Measurements from ENCODE around the gene OVOL3. TPM values are rescaled to one million over a fixed set of nuclear protein-coding genes. Genes with fewer than 3 reads are reported as not detected.

Gene OVOL3
- total and polyA plus RNA-seq, 11 donors = not detected

GRCh38 chr19:36120092-36120983, 9.4 kb downstream of the OVOL3 start:
- H3K9me3 ChIP-seq = no peaks in the 10 kb centered on the region
- peaks cover 0 to 84% (median 66%) of the 10 kb centered on the region in 9 donors for H3K36me3 ChIP-seq
- TF ChIP-seq POLR2A (IDR thresholded peaks at IDR 0.05) (no peak), CTCF (IDR thresholded peaks at IDR 0.05) (no peak)
- no peak overlapping the region for H3K4me3 ChIP-seq
- no peaks in the 10 kb centered on the region for H3K27me3 ChIP-seq
- DNase-seq = no peak
- WGBS, 4 donors = 91 to 95% (median 92%) methylated on average over 26 of the region's 26 CpGs
- H3K27ac ChIP-seq = no peak overlapping the region
- no peak for ATAC-seq
- peaks cover 0 to 15% (median 12%) of the 10 kb centered on the region in 12 donors for H3K4me1 ChIP-seq
- intact Hi-C loops (cut with DNase I) = loop anchor here in 1 of 10 donors (10.0 kb wide), 1 partner anchor 374 kb away; no protein-coding TSS in a partner anchor

DNA sequence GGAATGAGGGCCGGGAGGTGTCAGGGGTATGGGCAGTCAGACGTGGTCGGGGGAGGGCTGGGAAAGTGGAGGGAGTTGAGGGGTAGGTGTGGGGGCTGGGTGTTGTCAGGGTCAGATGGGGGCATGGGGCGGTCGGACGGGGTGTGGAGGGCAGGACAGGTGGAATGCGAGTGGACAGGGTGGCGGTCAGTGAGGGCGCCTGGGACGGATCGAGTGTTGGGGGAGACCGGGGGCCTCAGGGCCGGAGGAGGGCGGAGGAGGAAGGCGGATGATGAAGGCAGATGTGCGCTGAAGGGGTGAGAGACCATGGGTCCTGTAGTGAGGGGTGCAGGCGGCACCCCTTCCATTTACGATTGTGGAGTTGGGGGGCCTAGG, 10.0 kb downstream of the OVOL3 start:
- intact Hi-C loops (cut with DNase I) = loop anchor here in 1 of 10 donors (10.0 kb wide), 1 partner anchor 374 kb away; no protein-coding TSS in a partner anchor
- Histone ChIP-seq H3K27me3 (no peaks in the 10 kb centered on the region), H3K9me3 (no peaks in the 10 kb centered on the region), H3K4me1 (peaks cover 0 to 11% (median 8%) of the 10 kb centered on the region in 12 donors), H3K36me3 (peaks cover 0 to 90% (median 72%) of the 10 kb centered on the region in 9 donors), H3K27ac (no peak overlapping the region), H3K4me3 (no peak overlapping the region)
- TF ChIP-seq CTCF (IDR thresholded peaks at IDR 0.05) (no peak), POLR2A (IDR thresholded peaks at IDR 0.05) (no peak)
- ATAC-seq (no peak), DNase-seq (no peak)
- 93 to 96% (median 95%) methylated on average over 18 of the region's 18 CpGs for WGBS, 4 donors

DNA sequence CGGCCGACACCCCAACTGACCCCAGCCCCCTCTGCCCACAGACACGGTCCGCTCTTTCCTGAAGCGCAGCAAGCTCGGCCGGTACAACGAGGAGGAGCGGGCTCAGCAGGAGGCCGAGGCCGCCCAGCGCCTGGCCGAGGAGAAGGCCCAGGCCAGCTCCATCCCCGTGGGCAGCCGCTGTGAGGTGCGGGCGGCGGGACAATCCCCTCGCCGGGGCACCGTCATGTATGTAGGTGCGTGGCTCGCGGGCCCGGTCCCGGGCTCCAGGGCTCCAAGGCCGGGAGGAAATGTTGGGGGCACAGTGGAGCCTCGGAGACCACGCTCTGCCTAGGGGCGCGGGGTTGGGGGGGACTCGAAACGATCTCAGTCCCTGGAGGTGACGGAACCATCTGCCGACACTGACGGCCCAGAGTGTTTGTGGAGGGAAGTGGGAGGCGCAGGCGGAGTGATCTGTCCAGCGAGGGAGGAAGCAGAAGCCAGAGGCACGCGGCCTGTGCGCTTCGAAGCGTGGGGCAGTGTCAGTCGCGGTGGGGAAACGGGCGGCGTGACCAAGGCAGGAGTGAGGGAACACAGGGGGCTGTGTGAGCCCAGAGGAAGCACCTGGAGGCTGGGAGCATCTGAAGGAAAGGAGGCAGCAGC, 10.7 kb downstream of the OVOL3 start:
- Histone ChIP-seq H3K27me3 (no peaks in the 10 kb centered on the region), H3K36me3 (peaks cover 0 to 91% (median 74%) of the 10 kb centered on the region in 9 donors), H3K4me3 (no peak overlapping the region), H3K27ac (no peak overlapping the region), H3K9me3 (no peaks in the 10 kb centered on the region), H3K4me1 (peaks cover 0 to 5% (median 2%) of the 10 kb centered on the region in 12 donors)
- intact Hi-C loops (cut with DNase I) = loop anchor here in 1 of 10 donors (10.0 kb wide), 1 partner anchor 373 kb away; no protein-coding TSS in a partner anchor
- 84 to 90% (median 87%) methylated on average over 30 to 49 of the region's 49 CpGs for WGBS, 4 donors
- ATAC-seq (no peak), DNase-seq (no peak)
- no peak for TF ChIP-seq POLR2A (IDR thresholded peaks at IDR 0.05)
- no peak for TF ChIP-seq CTCF (IDR thresholded peaks at IDR 0.05)

DNA sequence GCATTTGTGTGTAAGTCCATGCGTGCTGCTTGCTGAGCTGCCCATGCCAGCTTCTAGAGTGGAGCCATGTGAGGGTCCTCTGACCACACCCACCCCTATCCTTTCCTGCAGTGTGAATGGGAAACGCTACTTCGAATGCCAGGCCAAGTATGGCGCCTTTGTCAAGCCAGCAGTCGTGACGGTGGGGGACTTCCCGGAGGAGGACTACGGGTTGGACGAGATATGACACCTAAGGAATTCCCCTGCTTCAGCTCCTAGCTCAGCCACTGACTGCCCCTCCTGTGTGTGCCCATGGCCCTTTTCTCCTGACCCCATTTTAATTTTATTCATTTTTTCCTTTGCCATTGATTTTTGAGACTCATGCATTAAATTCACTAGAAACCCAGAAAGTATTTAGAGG, 14.6 kb downstream of the OVOL3 start:
- no peaks in the 10 kb centered on the region for H3K9me3 ChIP-seq
- intact Hi-C loops (cut with DNase I) = loop anchor here in 2 of 10 donors (2.0 to 10.0 kb wide), 2 partner anchors 47 to 369 kb away; no protein-coding TSS in a partner anchor
- H3K4me1 ChIP-seq = peaks cover 0 to 24% (median 11%) of the 10 kb centered on the region in 12 donors
- WGBS, 4 donors = 81 to 90% (median 83%) methylated on average over 9 of the region's 9 CpGs
- no peak for TF ChIP-seq CTCF (IDR thresholded peaks at IDR 0.05)
- no peak overlapping the region for H3K4me3 ChIP-seq
- ATAC-seq (no peak), DNase-seq (no peak)
- no peaks in the 10 kb centered on the region for H3K27me3 ChIP-seq
- no peak overlapping the region for H3K27ac ChIP-seq
- H3K36me3 ChIP-seq = peaks cover 0 to 52% (median 44%) of the 10 kb centered on the region in 9 donors
